ENCODE data around the gene PHF5A. TPM values are rescaled to one million over a fixed set of nuclear protein-coding genes. Genes with fewer than 3 reads are reported as not detected.

Gene PHF5A
- total and polyA plus RNA-seq, 2 donors (not counting 3 experiments of a cell fraction or from before 2014, with no cell fraction given) = 61.1 to 63.7 TPM

- ChIA-PET POLR2A (no interaction called here), CTCF (interaction anchor here (1.2 to 1.7 kb wide), 2 partner anchors 29 to 39 kb away, joined by 3 to 6 read pairs; no protein-coding TSS in a partner anchor)
- no TSS peak for BruUV-seq (replicated peaks)
- FAIRE-seq (no peak), DNase-seq (ENCODE audit: low read depth, low spot score) (no peak)
- Histone ChIP-seq H4K20me1 (replicated peaks; ENCODE audit: control insufficient read depth, extremely low read depth, insufficient read depth, low read length) (no peaks in the 10 kb centered on the region), H3K4me3 (replicated peaks in 1 of 3; ENCODE audit: insufficient read depth in 1 of 3, low read depth in 1 of 3, low read length in 3 of 3) (no peak overlapping the region), H3K9me3 (replicated peaks; ENCODE audit: control insufficient read depth, insufficient read depth, low read length) (no peaks in the 10 kb centered on the region), H3K79me2 (ENCODE audit: control insufficient read depth, insufficient read depth, low read length) (peaks cover 35% of the 10 kb centered on the region), H2AFZ (ENCODE audit: low read depth, low read length) (no peak overlapping the region), H3K4me2 (ENCODE audit: insufficient read depth, low read length) (no peak overlapping the region), H3K9ac (replicated peaks; ENCODE audit: extremely low read depth, insufficient read depth, low read length) (no peak overlapping the region), H3K9me1 (replicated peaks; ENCODE audit: control insufficient read depth, extremely low read depth, insufficient read depth, low read length) (no peaks in the 10 kb centered on the region), H3K4me1 (ENCODE audit: control insufficient read depth, extremely low read depth, insufficient read depth, low read length) (no peaks in the 10 kb centered on the region), H3K36me3 (ENCODE audit: control insufficient read depth in 2 of 2, extremely low read depth in 1 of 2, insufficient read depth in 2 of 2, low read length in 2 of 2) (no peaks in the 10 kb centered on the region), H3K27ac (ENCODE audit: insufficient read depth, low read depth, low read length) (no peak overlapping the region), H3K27me3 (ENCODE audit: control insufficient read depth in 2 of 2, insufficient read depth in 2 of 2, low read length in 2 of 2) (no peaks in the 10 kb centered on the region)
- TF ChIP-seq CTCF (IDR thresholded peaks at IDR 0.05; ENCODE audit: extremely low read depth in 1 of 2, insufficient read depth in 1 of 2, low read depth in 1 of 2, low read length in 2 of 2) = no peak
- TF ChIP-seq MAX (IDR thresholded peaks at IDR 0.05; ENCODE audit: insufficient read depth, insufficient read length) = no peak
- dilution Hi-C loops (cut with MboI; ENCODE audit: extremely low pct_ligation_motif_present, low sequenced_read_pairs) (no loop called here), intact Hi-C loops (cut with micrococcal nuclease) (no loop called here)
Measured at GRCh38 chr22:41488596-41489385, 20.3 kb upstream of the PHF5A start.

- Histone ChIP-seq H3K9me1 (replicated peaks; ENCODE audit: control insufficient read depth, extremely low read depth, insufficient read depth, low read length) (no peaks in the 10 kb centered on the region), H3K79me2 (ENCODE audit: control insufficient read depth, insufficient read depth, low read length) (peaks cover 38% of the 10 kb centered on the region), H3K4me3 (replicated peaks in 1 of 3; ENCODE audit: insufficient read depth in 1 of 3, low read depth in 1 of 3, low read length in 3 of 3) (no peak overlapping the region), H2AFZ (ENCODE audit: low read depth, low read length) (no peak overlapping the region), H4K20me1 (replicated peaks; ENCODE audit: control insufficient read depth, extremely low read depth, insufficient read depth, low read length) (no peaks in the 10 kb centered on the region), H3K9me3 (replicated peaks; ENCODE audit: control insufficient read depth, insufficient read depth, low read length) (no peaks in the 10 kb centered on the region), H3K27me3 (ENCODE audit: control insufficient read depth in 2 of 2, insufficient read depth in 2 of 2, low read length in 2 of 2) (no peaks in the 10 kb centered on the region), H3K36me3 (ENCODE audit: control insufficient read depth in 2 of 2, extremely low read depth in 1 of 2, insufficient read depth in 2 of 2, low read length in 2 of 2) (no peaks in the 10 kb centered on the region), H3K4me2 (ENCODE audit: insufficient read depth, low read length) (no peak overlapping the region), H3K27ac (ENCODE audit: insufficient read depth, low read depth, low read length) (no peak overlapping the region), H3K4me1 (ENCODE audit: control insufficient read depth, extremely low read depth, insufficient read depth, low read length) (no peaks in the 10 kb centered on the region), H3K9ac (replicated peaks; ENCODE audit: extremely low read depth, insufficient read depth, low read length) (no peak overlapping the region)
- FAIRE-seq (no peak), DNase-seq (ENCODE audit: low read depth, low spot score) (no peak)
- ChIA-PET POLR2A (no interaction called here), CTCF (interaction anchor here (1.2 to 1.7 kb wide), 2 partner anchors 29 to 39 kb away, joined by 3 to 6 read pairs; no protein-coding TSS in a partner anchor)
- no TSS peak for BruUV-seq (replicated peaks)
- intact Hi-C loops (cut with micrococcal nuclease) = no loop called here
- dilution Hi-C loops (cut with MboI; ENCODE audit: extremely low pct_ligation_motif_present, low sequenced_read_pairs) = no loop called here
- TF ChIP-seq POLR2AphosphoS5 (IDR thresholded peaks at IDR 0.05; ENCODE audit: insufficient read depth, low read depth, low read length) (no peak), MAX (IDR thresholded peaks at IDR 0.05; ENCODE audit: insufficient read depth, insufficient read length) (no peak), GATA2 (IDR thresholded peaks at IDR 0.05; ENCODE audit: insufficient read depth, insufficient read length, low read depth, low read length) (no peak), JUN (IDR thresholded peaks at IDR 0.05; ENCODE audit: borderline replicate concordance, insufficient read depth, insufficient read length, low read depth) (no peak), FOS (IDR thresholded peaks at IDR 0.05; ENCODE audit: borderline replicate concordance, insufficient read depth, low read length) (no peak), CTCF (IDR thresholded peaks at IDR 0.05; ENCODE audit: extremely low read depth in 1 of 2, insufficient read depth in 1 of 2, low read depth in 1 of 2, low read length in 2 of 2) (no peak), EZH2 (IDR thresholded peaks at IDR 0.05; ENCODE audit: borderline replicate concordance, low read depth, low read length, severe bottlenecking) (no peak), MYC (IDR thresholded peaks at IDR 0.05; ENCODE audit: low read depth, low read length) (no peak), POLR2A (IDR thresholded peaks at IDR 0.05; ENCODE audit: low read depth, low read length) (no peak)
Measured at GRCh38 chr22:41488076-41488475, 19.6 kb upstream of the PHF5A start.

Data from endothelial cell of umbilical vein (primary cell).